KOPT-K1 (cell line): ENCODE results near the gene ANKK1.

ENCODE experiments used
- H3K27ac ChIP-seq: fragments of 200-600 bp; sonication (generic); 2 replicates; pipeline ENCODE4 v1.5.1; 2016; ENCODE audit warnings: antibody characterized with exemption, mild to moderate bottlenecking, low read depth, low read length; ENCODE audit not compliant: poor library complexity, severe bottlenecking
- H3K36me3 ChIP-seq: fragments of 200-600 bp; sonication (generic); 2 replicates; pipeline ENCODE4 v1.5.1; 2017; ENCODE audit warnings: antibody characterized with exemption, mild to moderate bottlenecking, low read length, moderate library complexity; ENCODE audit not compliant: insufficient read depth
- H3K9me3 ChIP-seq: fragments of 200-600 bp; sonication (generic); 2 replicates; pipeline ENCODE4 v1.5.1; 2017; ENCODE audit warnings: antibody characterized with exemption, low read length, mild to moderate bottlenecking; ENCODE audit not compliant: insufficient read depth, poor library complexity, severe bottlenecking

Gene ANKK1

DNA sequence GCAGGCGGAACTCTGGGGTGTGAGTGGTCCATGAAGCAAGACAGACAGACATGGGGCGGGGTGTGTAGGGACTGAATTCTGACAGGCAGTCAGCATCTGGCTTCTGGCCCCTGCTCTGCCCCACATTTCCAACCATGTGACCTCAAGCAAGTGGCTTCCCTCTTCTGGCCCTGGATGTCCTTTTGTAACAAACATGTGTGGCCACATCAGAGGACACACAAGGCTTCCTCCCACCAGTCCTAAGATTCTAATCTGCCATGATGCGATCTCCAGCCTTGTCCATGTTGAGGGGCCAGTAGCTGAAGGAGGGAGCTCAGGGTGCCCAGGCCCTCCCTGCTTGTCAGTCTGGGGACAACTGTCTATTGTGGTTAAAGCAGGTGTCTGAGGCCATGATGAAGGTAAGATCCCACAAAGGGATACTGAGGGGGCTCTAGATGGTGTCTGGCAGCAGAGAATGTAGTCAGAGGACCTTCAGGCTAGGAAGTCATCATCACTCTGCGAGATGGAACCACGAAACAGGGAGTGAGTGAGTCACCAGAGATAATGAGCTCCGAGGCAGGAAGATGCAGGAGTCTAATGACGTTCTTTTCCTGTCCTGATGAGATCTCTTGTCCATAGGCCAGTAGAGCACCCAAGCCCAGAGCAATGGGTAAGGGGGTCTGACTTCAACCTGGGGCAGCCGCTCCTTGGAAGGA is 60.2 kb downstream of the ANKK1 start:
- Histone ChIP-seq H3K9me3 (no peaks in the 10 kb centered on the region), H3K27ac (no peak overlapping the region), H3K36me3 (no peaks in the 10 kb centered on the region)

DNA sequence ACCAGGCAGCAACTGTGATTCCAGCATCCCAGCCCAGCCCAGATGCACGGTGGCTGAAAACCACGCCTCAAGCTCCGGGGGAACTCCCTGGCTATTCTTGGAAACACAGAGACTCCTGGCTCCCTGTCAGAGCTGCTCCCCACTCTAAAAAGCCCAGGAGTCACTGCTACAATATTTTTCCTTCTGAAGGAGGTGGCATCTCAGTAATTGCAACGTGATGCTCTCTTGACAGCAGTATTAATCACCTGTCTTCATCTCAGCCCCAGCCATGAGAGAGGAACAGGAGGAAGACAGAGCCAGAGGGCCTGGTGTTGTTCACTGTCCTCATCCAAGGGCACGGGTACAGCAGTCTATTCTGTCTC is 60.7 kb downstream of the ANKK1 start:
- Histone ChIP-seq H3K27ac (no peak overlapping the region), H3K9me3 (no peaks in the 10 kb centered on the region), H3K36me3 (no peaks in the 10 kb centered on the region)

DNA sequence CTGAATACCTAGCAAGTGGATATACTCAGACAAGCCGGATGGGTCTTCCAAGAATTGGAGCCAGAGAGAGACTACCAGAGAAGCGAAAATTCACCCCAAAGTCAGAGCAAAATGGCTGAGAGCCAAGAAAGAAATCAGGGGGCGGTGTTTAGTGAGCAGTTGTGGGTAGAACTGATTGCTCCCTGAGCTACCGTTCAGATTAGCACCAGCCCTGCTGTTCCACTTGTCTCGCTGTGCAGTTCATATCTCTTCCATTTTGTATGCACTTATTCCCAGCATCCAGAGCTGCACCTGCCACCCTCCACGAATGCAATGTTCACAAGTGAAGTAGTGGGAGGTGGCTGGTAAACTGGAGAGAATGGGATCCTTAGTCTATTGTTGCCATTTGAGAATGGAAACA is 62.2 kb downstream of the ANKK1 start:
- no peaks in the 10 kb centered on the region for H3K9me3 ChIP-seq
- H3K36me3 ChIP-seq = no peaks in the 10 kb centered on the region
- no peak overlapping the region for H3K27ac ChIP-seq
